K562 (cell line): ENCODE results near the gene SLC25A33. TPM values are rescaled to one million over a fixed set of nuclear protein-coding genes. Genes with fewer than 3 reads are reported as not detected.
A peak's percentile ranks its signal among the peaks of the same experiment; 100 is the strongest.

Source experiments
- BHLHE40 ChIP-seq: IDR thresholded peaks from 2 replicates; pipeline ENCODE4 v1.6.1; 2011; ENCODE audit warnings: low read length, improper control_type of control experiment
- HEY1 ChIP-seq: fragments of 250-450 bp; sonication (Bioruptor Pico); IDR thresholded peaks from 2 replicates; pipeline ENCODE4 v1.5.0; 2020; ENCODE audit warnings: mild to moderate bottlenecking, moderate library complexity, borderline replicate concordance
- MED1 ChIP-seq: sonication (generic); formaldehyde crosslinking; IDR thresholded peaks from 2 replicates; pipeline ENCODE4 v1.8.1; 2023; ENCODE audit warnings: missing genetic modification reagents, borderline replicate concordance
- SIN3B ChIP-seq: fragments of 450-650 bp; IDR thresholded peaks from 2 replicates; pipeline ENCODE4 v1.6.1; 2017; ENCODE audit warnings: low read depth, mild to moderate bottlenecking, moderate library complexity
- SP1 ChIP-seq: sonication (generic); formaldehyde crosslinking; IDR thresholded peaks from 2 replicates; pipeline ENCODE4 v1.8.1; 2022; ENCODE audit warnings: mild to moderate bottlenecking, missing genetic modification reagents
- TAF1 ChIP-seq: IDR thresholded peaks from 2 replicates; pipeline ENCODE4 v1.6.1; 2011; ENCODE audit warnings: mild to moderate bottlenecking, low read length, moderate library complexity; ENCODE audit not compliant: insufficient read depth, control insufficient read depth, severe bottlenecking; ENCODE audit errors: extremely low read depth
- ZKSCAN8 ChIP-seq: fragments of 200-800 bp; sonication (Bioruptor generic); IDR thresholded peaks from 2 replicates; pipeline ENCODE4 v1.6.1; 2016; ENCODE audit warnings: missing genetic modification characterization, missing compliant biosample characterization
- ZNF140 ChIP-seq: fragments of 250-450 bp; sonication (Bioruptor Pico); IDR thresholded peaks from 2 replicates; pipeline ENCODE4 v1.8.0; 2021; ENCODE audit warnings: moderate library complexity, mild to moderate bottlenecking, inconsistent platforms
- ZNF239 ChIP-seq: fragments of 250-450 bp; sonication (Bioruptor Pico); IDR thresholded peaks from 2 replicates; pipeline ENCODE4 v1.4.0; 2020; ENCODE audit warnings: mild to moderate bottlenecking
- polyA plus RNA-seq, 8 experiments: library from polyadenylated mRNA; depleted of rRNA in 4 of 8; stranded (reverse) in 5 of 8; unstranded in 3 of 8; fragments of >200 nt; fragmentation: Nextera tagmentation in 2 of 8; fragmentation: Illumina TruSeq in 1 of 8; extraction: Ambion mirVana in 2 of 8; extraction: Trizol in 1 of 8; gene quantifications; 2 replicates each; pipeline versions ENCODE4 v1.2.1 to v1.2.3, GENCODE V29; 2011 to 2014; ENCODE audit warnings: inconsistent platforms in 1 of 8, missing spikeins in 1 of 8
- total RNA-seq, 7 experiments: library from RNA; depleted of rRNA in 6 of 7; stranded (reverse); fragments of >200 nt in 6 of 7; fragmentation: Illumina TruSeq in 2 of 7; extraction: Trizol in 2 of 7; gene quantifications; 2 replicates each; pipeline versions ENCODE4 v1.2.1 to v1.2.3, GENCODE V29; 2011 to 2021; ENCODE audit warnings: low replicate concordance in 1 of 7
- TF ChIP-seq, protein P1 (sequence below): fragments of 250-450 bp; sonication (Bioruptor Pico); IDR thresholded peaks from 2 replicates; pipeline ENCODE4 v1.8.0; 2022; ENCODE audit warnings: inconsistent platforms
- TF ChIP-seq, protein P2 (sequence below): fragments of 250-450 bp; sonication (Bioruptor Pico); IDR thresholded peaks from 2 replicates; pipeline ENCODE4 v1.8.0; 2022; ENCODE audit warnings: inconsistent platforms, mild to moderate bottlenecking, moderate library complexity, borderline replicate concordance
- TF ChIP-seq, protein P3 (sequence below): fragments of 250-450 bp; sonication (Bioruptor Pico); IDR thresholded peaks from 2 replicates; pipeline ENCODE4 v1.5.0; 2020; ENCODE audit warnings: mild to moderate bottlenecking, borderline replicate concordance
- TF ChIP-seq, protein P4 (sequence below): sonication (generic); formaldehyde crosslinking; IDR thresholded peaks from 2 replicates; pipeline ENCODE4 v1.8.0; 2023; ENCODE audit warnings: missing genetic modification reagents, mild to moderate bottlenecking, borderline replicate concordance
- TF ChIP-seq, protein P5 (sequence below): sonication (generic); formaldehyde crosslinking; IDR thresholded peaks from 2 replicates; pipeline ENCODE4 v1.8.1; 2023; ENCODE audit warnings: mild to moderate bottlenecking, missing genetic modification reagents

The SLC25A33 gene
- total and polyA plus RNA-seq, 9 of the 15 experiments (the other 6 are each of a cell fraction or from before 2014, with no cell fraction given) = 3.2 to 23.5 (median 17.5) TPM

DNA sequence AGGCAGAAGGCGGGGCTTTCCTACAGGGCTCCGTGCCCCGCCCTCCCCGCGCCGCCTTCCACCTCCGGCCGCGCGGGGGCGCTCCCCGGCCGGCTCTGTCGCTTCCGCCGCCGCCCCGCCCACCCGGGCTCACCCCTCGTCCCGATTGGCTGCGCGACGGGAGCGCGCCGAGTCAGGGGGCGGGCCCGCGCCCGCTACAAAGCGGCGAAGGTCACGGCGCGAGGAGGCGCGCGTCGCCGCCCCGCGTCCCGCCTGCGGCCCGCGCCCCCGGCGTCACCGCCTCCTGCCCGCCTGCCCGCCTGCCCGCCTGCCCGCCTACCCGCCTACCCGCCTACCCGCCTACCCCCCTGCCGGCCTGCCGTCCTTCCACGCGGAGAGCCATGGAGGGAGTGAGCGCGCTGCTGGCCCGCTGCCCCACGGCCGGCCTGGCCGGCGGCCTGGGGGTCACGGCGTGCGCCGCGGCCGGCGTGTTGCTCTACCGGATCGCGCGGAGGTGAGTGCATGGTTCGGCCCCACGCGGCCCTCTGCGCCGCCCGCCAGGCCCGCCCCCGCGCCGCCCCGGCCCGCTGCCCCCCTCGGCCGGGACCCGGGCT lies 49.4 kb downstream of the SLC25A33 start, which contains the start of gene TMEM201 (continued):
- TF ChIP-seq, protein P1, sequence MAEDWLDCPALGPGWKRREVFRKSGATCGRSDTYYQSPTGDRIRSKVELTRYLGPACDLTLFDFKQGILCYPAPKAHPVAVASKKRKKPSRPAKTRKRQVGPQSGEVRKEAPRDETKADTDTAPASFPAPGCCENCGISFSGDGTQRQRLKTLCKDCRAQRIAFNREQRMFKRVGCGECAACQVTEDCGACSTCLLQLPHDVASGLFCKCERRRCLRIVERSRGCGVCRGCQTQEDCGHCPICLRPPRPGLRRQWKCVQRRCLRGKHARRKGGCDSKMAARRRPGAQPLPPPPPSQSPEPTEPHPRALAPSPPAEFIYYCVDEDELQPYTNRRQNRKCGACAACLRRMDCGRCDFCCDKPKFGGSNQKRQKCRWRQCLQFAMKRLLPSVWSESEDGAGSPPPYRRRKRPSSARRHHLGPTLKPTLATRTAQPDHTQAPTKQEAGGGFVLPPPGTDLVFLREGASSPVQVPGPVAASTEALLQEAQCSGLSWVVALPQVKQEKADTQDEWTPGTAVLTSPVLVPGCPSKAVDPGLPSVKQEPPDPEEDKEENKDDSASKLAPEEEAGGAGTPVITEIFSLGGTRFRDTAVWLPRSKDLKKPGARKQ = no peak
- TF ChIP-seq ZNF140 (CRISPR knock-in tag) (no peak), BHLHE40 (no peak), ZKSCAN8 (CRISPR knock-in tag) (no peak), SP1 (CRISPR knock-in tag) (0 out of 2 replicates have a peak, but pooled peaks have one; percentile 38), TAF1 (peak; percentile 64), HEY1 (CRISPR knock-in tag) (no peak), SIN3B (peak; percentile 69), ZNF239 (CRISPR knock-in tag) (no peak), MED1 (CRISPR knock-in tag) (no peak)
- TF ChIP-seq, protein P2, sequence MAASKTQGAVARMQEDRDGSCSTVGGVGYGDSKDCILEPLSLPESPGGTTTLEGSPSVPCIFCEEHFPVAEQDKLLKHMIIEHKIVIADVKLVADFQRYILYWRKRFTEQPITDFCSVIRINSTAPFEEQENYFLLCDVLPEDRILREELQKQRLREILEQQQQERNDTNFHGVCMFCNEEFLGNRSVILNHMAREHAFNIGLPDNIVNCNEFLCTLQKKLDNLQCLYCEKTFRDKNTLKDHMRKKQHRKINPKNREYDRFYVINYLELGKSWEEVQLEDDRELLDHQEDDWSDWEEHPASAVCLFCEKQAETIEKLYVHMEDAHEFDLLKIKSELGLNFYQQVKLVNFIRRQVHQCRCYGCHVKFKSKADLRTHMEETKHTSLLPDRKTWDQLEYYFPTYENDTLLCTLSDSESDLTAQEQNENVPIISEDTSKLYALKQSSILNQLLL = no peak
- TF ChIP-seq, protein P3, sequence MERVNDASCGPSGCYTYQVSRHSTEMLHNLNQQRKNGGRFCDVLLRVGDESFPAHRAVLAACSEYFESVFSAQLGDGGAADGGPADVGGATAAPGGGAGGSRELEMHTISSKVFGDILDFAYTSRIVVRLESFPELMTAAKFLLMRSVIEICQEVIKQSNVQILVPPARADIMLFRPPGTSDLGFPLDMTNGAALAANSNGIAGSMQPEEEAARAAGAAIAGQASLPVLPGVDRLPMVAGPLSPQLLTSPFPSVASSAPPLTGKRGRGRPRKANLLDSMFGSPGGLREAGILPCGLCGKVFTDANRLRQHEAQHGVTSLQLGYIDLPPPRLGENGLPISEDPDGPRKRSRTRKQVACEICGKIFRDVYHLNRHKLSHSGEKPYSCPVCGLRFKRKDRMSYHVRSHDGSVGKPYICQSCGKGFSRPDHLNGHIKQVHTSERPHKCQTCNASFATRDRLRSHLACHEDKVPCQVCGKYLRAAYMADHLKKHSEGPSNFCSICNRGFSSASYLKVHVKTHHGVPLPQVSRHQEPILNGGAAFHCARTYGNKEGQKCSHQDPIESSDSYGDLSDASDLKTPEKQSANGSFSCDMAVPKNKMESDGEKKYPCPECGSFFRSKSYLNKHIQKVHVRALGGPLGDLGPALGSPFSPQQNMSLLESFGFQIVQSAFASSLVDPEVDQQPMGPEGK (CRISPR knock-in tag) = no peak
- TF ChIP-seq, protein P4, sequence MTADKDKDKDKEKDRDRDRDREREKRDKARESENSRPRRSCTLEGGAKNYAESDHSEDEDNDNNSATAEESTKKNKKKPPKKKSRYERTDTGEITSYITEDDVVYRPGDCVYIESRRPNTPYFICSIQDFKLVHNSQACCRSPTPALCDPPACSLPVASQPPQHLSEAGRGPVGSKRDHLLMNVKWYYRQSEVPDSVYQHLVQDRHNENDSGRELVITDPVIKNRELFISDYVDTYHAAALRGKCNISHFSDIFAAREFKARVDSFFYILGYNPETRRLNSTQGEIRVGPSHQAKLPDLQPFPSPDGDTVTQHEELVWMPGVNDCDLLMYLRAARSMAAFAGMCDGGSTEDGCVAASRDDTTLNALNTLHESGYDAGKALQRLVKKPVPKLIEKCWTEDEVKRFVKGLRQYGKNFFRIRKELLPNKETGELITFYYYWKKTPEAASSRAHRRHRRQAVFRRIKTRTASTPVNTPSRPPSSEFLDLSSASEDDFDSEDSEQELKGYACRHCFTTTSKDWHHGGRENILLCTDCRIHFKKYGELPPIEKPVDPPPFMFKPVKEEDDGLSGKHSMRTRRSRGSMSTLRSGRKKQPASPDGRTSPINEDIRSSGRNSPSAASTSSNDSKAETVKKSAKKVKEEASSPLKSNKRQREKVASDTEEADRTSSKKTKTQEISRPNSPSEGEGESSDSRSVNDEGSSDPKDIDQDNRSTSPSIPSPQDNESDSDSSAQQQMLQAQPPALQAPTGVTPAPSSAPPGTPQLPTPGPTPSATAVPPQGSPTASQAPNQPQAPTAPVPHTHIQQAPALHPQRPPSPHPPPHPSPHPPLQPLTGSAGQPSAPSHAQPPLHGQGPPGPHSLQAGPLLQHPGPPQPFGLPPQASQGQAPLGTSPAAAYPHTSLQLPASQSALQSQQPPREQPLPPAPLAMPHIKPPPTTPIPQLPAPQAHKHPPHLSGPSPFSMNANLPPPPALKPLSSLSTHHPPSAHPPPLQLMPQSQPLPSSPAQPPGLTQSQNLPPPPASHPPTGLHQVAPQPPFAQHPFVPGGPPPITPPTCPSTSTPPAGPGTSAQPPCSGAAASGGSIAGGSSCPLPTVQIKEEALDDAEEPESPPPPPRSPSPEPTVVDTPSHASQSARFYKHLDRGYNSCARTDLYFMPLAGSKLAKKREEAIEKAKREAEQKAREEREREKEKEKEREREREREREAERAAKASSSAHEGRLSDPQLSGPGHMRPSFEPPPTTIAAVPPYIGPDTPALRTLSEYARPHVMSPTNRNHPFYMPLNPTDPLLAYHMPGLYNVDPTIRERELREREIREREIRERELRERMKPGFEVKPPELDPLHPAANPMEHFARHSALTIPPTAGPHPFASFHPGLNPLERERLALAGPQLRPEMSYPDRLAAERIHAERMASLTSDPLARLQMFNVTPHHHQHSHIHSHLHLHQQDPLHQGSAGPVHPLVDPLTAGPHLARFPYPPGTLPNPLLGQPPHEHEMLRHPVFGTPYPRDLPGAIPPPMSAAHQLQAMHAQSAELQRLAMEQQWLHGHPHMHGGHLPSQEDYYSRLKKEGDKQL (CRISPR knock-in tag) = no peak
- TF ChIP-seq, protein P5, sequence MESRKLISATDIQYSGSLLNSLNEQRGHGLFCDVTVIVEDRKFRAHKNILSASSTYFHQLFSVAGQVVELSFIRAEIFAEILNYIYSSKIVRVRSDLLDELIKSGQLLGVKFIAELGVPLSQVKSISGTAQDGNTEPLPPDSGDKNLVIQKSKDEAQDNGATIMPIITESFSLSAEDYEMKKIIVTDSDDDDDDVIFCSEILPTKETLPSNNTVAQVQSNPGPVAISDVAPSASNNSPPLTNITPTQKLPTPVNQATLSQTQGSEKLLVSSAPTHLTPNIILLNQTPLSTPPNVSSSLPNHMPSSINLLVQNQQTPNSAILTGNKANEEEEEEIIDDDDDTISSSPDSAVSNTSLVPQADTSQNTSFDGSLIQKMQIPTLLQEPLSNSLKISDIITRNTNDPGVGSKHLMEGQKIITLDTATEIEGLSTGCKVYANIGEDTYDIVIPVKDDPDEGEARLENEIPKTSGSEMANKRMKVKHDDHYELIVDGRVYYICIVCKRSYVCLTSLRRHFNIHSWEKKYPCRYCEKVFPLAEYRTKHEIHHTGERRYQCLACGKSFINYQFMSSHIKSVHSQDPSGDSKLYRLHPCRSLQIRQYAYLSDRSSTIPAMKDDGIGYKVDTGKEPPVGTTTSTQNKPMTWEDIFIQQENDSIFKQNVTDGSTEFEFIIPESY = peak; percentile 48
